Ishikawa (cell line): ENCODE results near the gene NDUFB1.

Experiments
- CEBPB ChIP-seq: IDR thresholded peaks from 2 replicates; pipeline ENCODE4 v1.6.1; 2012
- CREB1 ChIP-seq: IDR thresholded peaks from 2 replicates; pipeline ENCODE4 v1.6.1; 2012; ENCODE audit warnings: low read depth
- EGR1 ChIP-seq: IDR thresholded peaks from 2 replicates; pipeline ENCODE4 v1.6.1; 2012
- EP300 ChIP-seq: IDR thresholded peaks from 2 replicates; pipeline ENCODE4 v1.6.1; 2012; ENCODE audit warnings: borderline replicate concordance
- FOXM1 ChIP-seq: IDR thresholded peaks from 2 replicates; pipeline ENCODE4 v1.6.1; 2012; ENCODE audit warnings: low read depth, borderline replicate concordance
- MAX ChIP-seq: IDR thresholded peaks from 2 replicates; pipeline ENCODE4 v1.6.1; 2012
- NFIC ChIP-seq: IDR thresholded peaks from 2 replicates; pipeline ENCODE4 v1.6.1; 2012
- RAD21 ChIP-seq: IDR thresholded peaks from 2 replicates; pipeline ENCODE4 v1.6.1; 2012; ENCODE audit warnings: low read depth
- REST ChIP-seq: IDR thresholded peaks from 2 replicates; pipeline ENCODE4 v1.6.1; 2012; ENCODE audit warnings: low read depth, mild to moderate bottlenecking
- TAF1 ChIP-seq: IDR thresholded peaks from 2 replicates; pipeline ENCODE4 v1.6.1; 2012; ENCODE audit warnings: low read depth, mild to moderate bottlenecking
- TCF12 ChIP-seq: IDR thresholded peaks from 2 replicates; pipeline ENCODE4 v1.6.1; 2012; ENCODE audit warnings: low read depth
- TEAD4 ChIP-seq: IDR thresholded peaks from 2 replicates; pipeline ENCODE4 v1.6.1; 2012
- YY1 ChIP-seq: IDR thresholded peaks from 2 replicates; pipeline ENCODE4 v1.6.1; 2012; ENCODE audit warnings: low read depth
- ZBTB7A ChIP-seq: IDR thresholded peaks from 2 replicates; pipeline ENCODE4 v1.6.1; 2012; ENCODE audit warnings: low read depth
- TF ChIP-seq, protein P1 (sequence below): IDR thresholded peaks from 2 replicates; pipeline ENCODE4 v1.6.1; 2012

NDUFB1 gene

DNA sequence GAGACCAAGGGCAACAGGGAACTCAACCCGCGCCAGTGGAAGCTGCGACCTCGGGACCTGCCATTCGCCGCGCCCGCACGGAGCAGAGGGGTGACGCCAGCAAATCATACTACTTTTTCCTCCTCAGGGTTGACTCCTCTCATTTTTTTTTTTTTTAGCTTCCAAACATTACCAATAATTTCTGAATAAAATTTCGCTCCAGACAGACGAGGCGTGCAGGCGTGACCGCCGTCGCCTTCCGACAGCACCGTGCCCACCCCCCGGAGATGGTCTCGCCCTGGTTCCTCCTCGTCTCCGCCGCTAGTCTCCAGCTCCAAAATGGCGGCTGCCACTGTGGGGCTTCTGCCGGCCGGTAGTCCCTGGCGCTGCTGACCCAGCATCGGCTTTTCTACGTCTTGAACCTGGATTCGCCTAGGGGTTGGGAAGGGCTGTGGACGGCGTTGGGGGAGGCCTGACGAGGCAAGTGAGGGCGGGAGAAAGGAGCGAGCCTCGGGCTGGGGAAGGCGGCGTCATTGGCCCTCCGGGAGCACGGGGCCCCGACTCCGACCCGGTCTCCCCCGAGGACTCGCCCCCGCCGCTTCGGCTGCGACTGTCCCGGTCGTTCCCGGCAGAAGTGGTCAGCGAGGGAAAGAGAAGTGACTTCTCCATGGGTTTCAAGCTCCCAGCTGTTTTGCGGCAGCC lies at the start of gene NDUFB1, which contains the start of gene CPSF2:
Gene NDUFB1 (minus strand): TSS at position 37 of the 681 bp plus-strand sequence. CDS start 4,069 bp downstream, outside the sequence.
Gene CPSF2 (plus strand): TSS at position 300 of the 681 bp plus-strand sequence. CDS start 9,016 bp downstream, outside the sequence.
- TF ChIP-seq EGR1 (no peak), MAX (peak; percentile 40), REST (no peak), TCF12 (0 out of 2 replicates have a peak, but pooled peaks have one; percentile 15), TAF1 (peak; percentile 100), YY1 (peak; percentile 97), TEAD4 (no peak), EP300 (peak; percentile 51; the same call in 1 of the 2 replicates)

GRCh38 chr14:92164958-92165357 lies 43.5 kb upstream of the NDUFB1 start:
- TF ChIP-seq CREB1 (no peak), EGR1 (no peak), TAF1 (no peak), EP300 (no peak), REST (no peak), RAD21 (no peak), FOXM1 (no peak), TCF12 (no peak), CEBPB (no peak), ZBTB7A (no peak), YY1 (no peak), TEAD4 (no peak)
- TF ChIP-seq, protein P1, sequence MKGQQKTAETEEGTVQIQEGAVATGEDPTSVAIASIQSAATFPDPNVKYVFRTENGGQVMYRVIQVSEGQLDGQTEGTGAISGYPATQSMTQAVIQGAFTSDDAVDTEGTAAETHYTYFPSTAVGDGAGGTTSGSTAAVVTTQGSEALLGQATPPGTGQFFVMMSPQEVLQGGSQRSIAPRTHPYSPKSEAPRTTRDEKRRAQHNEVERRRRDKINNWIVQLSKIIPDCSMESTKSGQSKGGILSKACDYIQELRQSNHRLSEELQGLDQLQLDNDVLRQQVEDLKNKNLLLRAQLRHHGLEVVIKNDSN, result no peak

- TF ChIP-seq, protein P1, result no peak
- TF ChIP-seq EGR1, result no peak
- no peak for TF ChIP-seq NFIC
- no peak for TF ChIP-seq RAD21
- no peak for TF ChIP-seq FOXM1
- no peak for TF ChIP-seq MAX
- no peak for TF ChIP-seq TEAD4
- TF ChIP-seq REST, result no peak
- no peak for TF ChIP-seq YY1
- no peak for TF ChIP-seq CEBPB
- TF ChIP-seq CREB1, result no peak
Measured at GRCh38 chr14:92161521-92161920, 40.0 kb upstream of the NDUFB1 start.

DNA sequence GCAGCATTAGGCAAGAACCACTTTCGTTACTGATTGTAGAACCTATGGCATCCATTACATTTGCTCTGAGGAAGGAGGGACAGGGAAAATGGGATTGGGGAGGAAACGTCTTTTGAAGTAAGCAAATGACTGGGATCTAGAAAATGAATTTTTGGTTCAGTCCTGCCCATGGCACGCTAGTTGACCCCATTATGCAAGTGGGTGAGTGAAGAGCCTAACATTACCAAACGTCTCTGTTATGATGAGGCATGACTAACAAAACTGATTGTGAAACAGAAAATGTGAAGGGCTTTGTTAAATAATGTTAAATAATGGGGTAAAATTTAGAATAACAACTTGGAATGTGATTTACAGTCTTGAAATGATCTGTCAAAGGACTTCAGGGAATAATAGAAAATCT lies 39.1 kb upstream of the NDUFB1 start:
- TF ChIP-seq REST, result no peak
- no peak for TF ChIP-seq EP300
- TF ChIP-seq TCF12, result no peak
